Heart left ventricle (tissue), 13 donors: ENCODE results near the gene RPL31.

Source experiments
- CTCF ChIP-seq, 12 donors: fragments of 200-600 bp; sonication (generic) in 4 of 12; IDR thresholded peaks; one replicate each; pipeline versions ENCODE4 v1.5.0 to v1.8.0; 2018 to 2022; ENCODE audit warnings: antibody characterized with exemption in 12 of 12, mild to moderate bottlenecking in 5 of 12
- POLR2A ChIP-seq, 2 donors: fragments of 450-650 bp; IDR thresholded peaks; one replicate each; pipeline ENCODE4 v1.6.1; 2017; ENCODE audit warnings: antibody characterized with exemption in 2 of 2, mild to moderate bottlenecking in 2 of 2, moderate library complexity in 2 of 2
- donor health status: ischemic (EF 13 %, LVEDD 7.1; RV severe dilation, severe dysfunction).
- donor health status: DM: no; HTN: yes; CAD: no.
- donor health status: DM: no; HTN: no; CAD: no.
- donor health status: ischemic (EF 25% LVEDD 6.9; RV normal size, moderate dysfunction).
- donor health status: ischemic (EF 25% LVEDD 5.7; RV mildly dilated, moderate dysfunction).
- donor health status: ischemic (EF 35%, LVEDD 5.7; RV mildly dilated, moderate dysfunction).
- donor health status: nonischemic (EF 11% LVEDD 7.7; RV severe dilation, severe dysfunction).
- donor health status: DM: yes; HTN: yes; CAD: no.
- donor health status: PGD.
- donor health status: ischemic (EF 29% LVEDD 5.4; RV normal size, mild dysfunction).
- donor health status: nonischemic (EF 23%, LVEDD 6.1; RV moderate dilation, normal function).

GRCh38 chr2:100983684-100984310 lies 18.3 kb upstream of the RPL31 start:
- TF ChIP-seq POLR2A (IDR thresholded peaks at IDR 0.05) (no peak), CTCF (IDR thresholded peaks at IDR 0.05) (no peak)
